Amygdala (tissue), 56 donors: ENCODE measurements around the gene RPIA.
A peak's percentile ranks its signal among the peaks of the same experiment; 100 is the strongest.
"Not testable (repeated sequence)": the region's sequence is repeated elsewhere in the genome, so short reads cannot be mapped to it uniquely, and the experiment has no call there.

Experiments used
- DNase-seq, 56 donors: peaks; one replicate each; lab custom pipeline; 2025; lab: John Stamatoyannopoulos, UW

RPIA gene

GRCh38 chr2:88765154-88765888 is 73.8 kb downstream of the RPIA start:
- peak in 32 of 56 donors; percentile 2 to 65 (median 32) for DNase-seq

- peak in 1 of 56 donors; percentile 52 for DNase-seq
These were observed 74.5 kb downstream of the RPIA start for GRCh38 chr2:88765889-88766481.

- no peak for DNase-seq
These were observed 78.5 kb downstream of the RPIA start for GRCh38 chr2:88770016-88770415.

- DNase-seq, result not testable (repeated sequence)
These were observed 82.0 kb downstream of the RPIA start for GRCh38 chr2:88773233-88774028.

- DNase-seq, result not testable (repeated sequence)
These were observed 97.7 kb downstream of the RPIA start for GRCh38 chr2:88789213-88789612.

GRCh38 chr2:88795932-88796331 is 104.5 kb downstream of the RPIA start:
- DNase-seq, result not testable (repeated sequence)

GRCh38 chr2:88796523-88796922 is 105.0 kb downstream of the RPIA start:
- DNase-seq, result not testable (repeated sequence)

GRCh38 chr2:88797164-88797563 is 105.7 kb downstream of the RPIA start:
- not testable (repeated sequence) for DNase-seq
